ENCODE data around the gene SPPL3.
"Not testable (repeated sequence)": the region's sequence is repeated elsewhere in the genome, so short reads cannot be mapped to it uniquely, and the experiment has no call there.

SPPL3 gene

GRCh38 chr12:120795441-120796178 lies 108.5 kb downstream of the SPPL3 start:
- H3K36me3 ChIP-seq (ENCODE audit: control insufficient read depth, insufficient read depth, low read length), result no peaks in the 10 kb centered on the region; the same call in 1 of the 2 replicates
- no peaks in the 10 kb centered on the region for H3K27me3 ChIP-seq (replicated peaks; ENCODE audit: control insufficient read depth, insufficient read depth, low read length)
- H3K4me3 ChIP-seq (replicated peaks; ENCODE audit: low read depth, low read length), result no peak overlapping the region
- TF ChIP-seq CTCF (IDR thresholded peaks at IDR 0.05; ENCODE audit: insufficient read depth, low read length, poor library complexity, severe bottlenecking), result no peak
- no peak for DNase-seq (ENCODE audit: extremely low read depth, insufficient read length)

- DNase-seq (ENCODE audit: extremely low read depth, insufficient read length), result no peak
- TF ChIP-seq CTCF (IDR thresholded peaks at IDR 0.05; ENCODE audit: insufficient read depth, low read length, poor library complexity, severe bottlenecking), result no peak
- H3K36me3 ChIP-seq (ENCODE audit: control insufficient read depth, insufficient read depth, low read length), result no peaks in the 10 kb centered on the region; the same call in 1 of the 2 replicates
- H3K27me3 ChIP-seq (replicated peaks; ENCODE audit: control insufficient read depth, insufficient read depth, low read length), result no peaks in the 10 kb centered on the region
- no peak overlapping the region for H3K4me3 ChIP-seq (replicated peaks; ENCODE audit: low read depth, low read length)
These were observed 110.8 kb downstream of the SPPL3 start for GRCh38 chr12:120793357-120793756.

GRCh38 chr12:120792456-120792855 lies 111.7 kb downstream of the SPPL3 start:
- H3K36me3 ChIP-seq (ENCODE audit: control insufficient read depth, insufficient read depth, low read length); H3K4me3 ChIP-seq (replicated peaks; ENCODE audit: low read depth, low read length); DNase-seq (ENCODE audit: extremely low read depth, insufficient read length); H3K27me3 ChIP-seq (replicated peaks; ENCODE audit: control insufficient read depth, insufficient read depth, low read length): not testable (repeated sequence)

- Histone ChIP-seq H3K4me3 (replicated peaks; ENCODE audit: low read depth, low read length) (no peak overlapping the region), H3K36me3 (ENCODE audit: control insufficient read depth, insufficient read depth, low read length) (no peaks in the 10 kb centered on the region; the same call in 1 of the 2 replicates), H3K27me3 (replicated peaks; ENCODE audit: control insufficient read depth, insufficient read depth, low read length) (no peaks in the 10 kb centered on the region)
- no peak for DNase-seq (ENCODE audit: extremely low read depth, insufficient read length)
- TF ChIP-seq CTCF (IDR thresholded peaks at IDR 0.05; ENCODE audit: insufficient read depth, low read length, poor library complexity, severe bottlenecking), result no peak
These were observed 112.4 kb downstream of the SPPL3 start for GRCh38 chr12:120791669-120792176.

GRCh38 chr12:120790114-120790513 lies 114.0 kb downstream of the SPPL3 start:
- no peak for TF ChIP-seq CTCF (IDR thresholded peaks at IDR 0.05; ENCODE audit: insufficient read depth, low read length, poor library complexity, severe bottlenecking)
- Histone ChIP-seq H3K36me3 (ENCODE audit: control insufficient read depth, insufficient read depth, low read length) (no peaks in the 10 kb centered on the region; the same call in 1 of the 2 replicates), H3K27me3 (replicated peaks; ENCODE audit: control insufficient read depth, insufficient read depth, low read length) (no peaks in the 10 kb centered on the region), H3K4me3 (replicated peaks; ENCODE audit: low read depth, low read length) (no peak overlapping the region)
- DNase-seq (ENCODE audit: extremely low read depth, insufficient read length), result no peak

GRCh38 chr12:120787889-120788288 lies 116.3 kb downstream of the SPPL3 start:
- H3K27me3 ChIP-seq (replicated peaks; ENCODE audit: control insufficient read depth, insufficient read depth, low read length), result no peaks in the 10 kb centered on the region
- H3K36me3 ChIP-seq (ENCODE audit: control insufficient read depth, insufficient read depth, low read length), result peaks cover 3% of the 10 kb centered on the region
- no peak for DNase-seq (ENCODE audit: extremely low read depth, insufficient read length)
- no peak overlapping the region for H3K4me3 ChIP-seq (replicated peaks; ENCODE audit: low read depth, low read length)
- no peak for TF ChIP-seq CTCF (IDR thresholded peaks at IDR 0.05; ENCODE audit: insufficient read depth, low read length, poor library complexity, severe bottlenecking)
